Omental fat pad (tissue), 4 donors: ENCODE measurements around the gene ST6GALNAC2. TPM values are rescaled to one million over a fixed set of nuclear protein-coding genes. Genes with fewer than 3 reads are reported as not detected.

Experiments used
- ATAC-seq: fragments of 150-250 bp; one replicate; pipeline ENCODE4 v1.9.1; 2016; ENCODE audit warnings: mild to moderate bottlenecking, moderate library complexity; ENCODE audit not compliant: low FRiP score
- DNase-seq: peaks from one replicate; pipeline ENCODE4 v3.0.0-alpha.2; 2019; ENCODE audit warnings: low spot score
- CTCF ChIP-seq, 3 donors: fragments of 450-650 bp; IDR thresholded peaks; one replicate each; pipeline ENCODE4 v1.5.1; 2016 to 2017; ENCODE audit warnings: antibody characterized with exemption in 3 of 3, mild to moderate bottlenecking in 3 of 3, moderate library complexity in 2 of 3
- total RNA-seq, 4 donors: library from RNA; depleted of rRNA; stranded (reverse); fragments of >200 nt; gene quantifications; one replicate each; pipeline ENCODE4 v1.1.0, GENCODE V29; 2016

ST6GALNAC2 gene
- total RNA-seq, 4 donors from 2014 or later = 4.2 to 12.1 (median 9.7) TPM

GRCh38 chr17:76547642-76548202 is 37.9 kb downstream of the ST6GALNAC2 start:
- no peak for TF ChIP-seq CTCF (IDR thresholded peaks at IDR 0.05)
- DNase-seq (no peak), ATAC-seq (no peak)

GRCh38 chr17:76547183-76547641 is 38.4 kb downstream of the ST6GALNAC2 start:
- DNase-seq = no peak

GRCh38 chr17:76546556-76547182 is 39.0 kb downstream of the ST6GALNAC2 start:
- ATAC-seq = no peak
- DNase-seq = no peak
- no peak for TF ChIP-seq CTCF (IDR thresholded peaks at IDR 0.05)

More at GRCh38 chr17:76547183-76547641, 38.4 kb downstream of the ST6GALNAC2 start:
- TF ChIP-seq CTCF (IDR thresholded peaks at IDR 0.05) = no peak
- ATAC-seq = no peak

GRCh38 chr17:76545918-76546555 is 39.6 kb downstream of the ST6GALNAC2 start:
- no peak for TF ChIP-seq CTCF (IDR thresholded peaks at IDR 0.05)
- no peak for ATAC-seq
- DNase-seq = no peak

- TF ChIP-seq CTCF (IDR thresholded peaks at IDR 0.05) = no peak
- no peak for DNase-seq
- ATAC-seq = no peak
Observed at GRCh38 chr17:76544546-76545365, 40.9 kb downstream of the ST6GALNAC2 start.

GRCh38 chr17:76543826-76544545 is 41.7 kb downstream of the ST6GALNAC2 start:
- DNase-seq (no peak), ATAC-seq (no peak)
- no peak for TF ChIP-seq CTCF (IDR thresholded peaks at IDR 0.05)
